ENCODE results near the gene CCDC85C. TPM values are rescaled to one million over a fixed set of nuclear protein-coding genes. Genes with fewer than 3 reads are reported as not detected.
A peak's percentile ranks its signal among the peaks of the same experiment; 100 is the strongest.

The CCDC85C gene
- total RNA-seq, 2 donors from 2014 or later, result 54.0 to 73.4 TPM

DNA sequence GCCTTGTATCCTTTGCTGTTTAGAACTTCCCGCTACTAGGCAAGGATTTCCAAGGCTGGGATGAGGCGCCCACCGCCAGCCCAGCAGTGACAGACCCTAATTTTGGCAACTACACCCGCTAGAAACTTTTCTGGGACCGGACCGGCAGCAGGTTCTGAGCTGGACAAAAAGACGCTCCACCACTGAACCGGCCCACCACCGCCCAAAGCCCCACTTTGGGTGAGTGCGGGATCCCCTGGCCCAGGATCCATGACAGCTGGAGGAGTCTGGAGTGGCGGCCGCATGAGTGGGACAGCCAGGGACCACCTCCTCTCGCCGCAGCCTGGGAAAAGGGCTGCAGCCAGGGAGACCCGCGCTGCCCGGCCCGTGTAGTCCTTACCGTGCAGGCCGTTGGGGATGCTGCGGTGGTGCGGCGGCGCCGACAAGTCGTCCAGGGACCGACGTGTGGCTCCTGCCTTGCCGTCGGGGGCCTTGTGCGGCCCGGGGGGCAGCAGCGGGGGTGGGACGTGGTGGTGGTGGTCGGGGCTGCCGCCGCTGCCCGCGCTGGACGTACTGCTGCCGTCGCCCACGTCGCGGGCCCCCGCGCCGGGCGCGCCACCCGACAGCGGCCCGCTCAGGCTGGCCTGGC is 1.1 kb downstream of the CCDC85C start:
- DNase-seq, result no peak
- no peaks in the 10 kb centered on the region for H3K9me3 ChIP-seq
- peak overlapping the region; percentile 67 for H3K4me3 ChIP-seq
- H3K36me3 ChIP-seq, result no peaks in the 10 kb centered on the region
- peak overlapping the region; percentile 78 for H3K27ac ChIP-seq
- TF ChIP-seq, protein P1, sequence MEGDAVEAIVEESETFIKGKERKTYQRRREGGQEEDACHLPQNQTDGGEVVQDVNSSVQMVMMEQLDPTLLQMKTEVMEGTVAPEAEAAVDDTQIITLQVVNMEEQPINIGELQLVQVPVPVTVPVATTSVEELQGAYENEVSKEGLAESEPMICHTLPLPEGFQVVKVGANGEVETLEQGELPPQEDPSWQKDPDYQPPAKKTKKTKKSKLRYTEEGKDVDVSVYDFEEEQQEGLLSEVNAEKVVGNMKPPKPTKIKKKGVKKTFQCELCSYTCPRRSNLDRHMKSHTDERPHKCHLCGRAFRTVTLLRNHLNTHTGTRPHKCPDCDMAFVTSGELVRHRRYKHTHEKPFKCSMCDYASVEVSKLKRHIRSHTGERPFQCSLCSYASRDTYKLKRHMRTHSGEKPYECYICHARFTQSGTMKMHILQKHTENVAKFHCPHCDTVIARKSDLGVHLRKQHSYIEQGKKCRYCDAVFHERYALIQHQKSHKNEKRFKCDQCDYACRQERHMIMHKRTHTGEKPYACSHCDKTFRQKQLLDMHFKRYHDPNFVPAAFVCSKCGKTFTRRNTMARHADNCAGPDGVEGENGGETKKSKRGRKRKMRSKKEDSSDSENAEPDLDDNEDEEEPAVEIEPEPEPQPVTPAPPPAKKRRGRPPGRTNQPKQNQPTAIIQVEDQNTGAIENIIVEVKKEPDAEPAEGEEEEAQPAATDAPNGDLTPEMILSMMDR (IDR thresholded peaks at IDR 0.05), result no peak
- H3K27me3 ChIP-seq, result no peaks in the 10 kb centered on the region
- intact Hi-C loops (cut with DNase I), result no loop called here
- H3K9ac ChIP-seq (ENCODE audit: low read depth in 2 of 2, low read length in 2 of 2), result peak overlapping the region; percentile 74 to 86
- peaks cover 22% of the 10 kb centered on the region for H3K4me1 ChIP-seq

GRCh38 chr14:99602054-99602787 is 1.8 kb downstream of the CCDC85C start:
- Histone ChIP-seq H3K4me3 (peak overlapping the region; percentile 67), H3K36me3 (no peaks in the 10 kb centered on the region), H3K27ac (peak overlapping the region; percentile 78), H3K4me1 (peaks cover 23% of the 10 kb centered on the region), H3K9ac (ENCODE audit: low read depth in 2 of 2, low read length in 2 of 2) (peak overlapping the region; percentile 74 to 86), H3K27me3 (no peaks in the 10 kb centered on the region), H3K9me3 (no peaks in the 10 kb centered on the region)
- intact Hi-C loops (cut with DNase I), result no loop called here
- TF ChIP-seq, protein P1 (IDR thresholded peaks at IDR 0.05), result no peak
- peak; percentile 79 for DNase-seq

DNA sequence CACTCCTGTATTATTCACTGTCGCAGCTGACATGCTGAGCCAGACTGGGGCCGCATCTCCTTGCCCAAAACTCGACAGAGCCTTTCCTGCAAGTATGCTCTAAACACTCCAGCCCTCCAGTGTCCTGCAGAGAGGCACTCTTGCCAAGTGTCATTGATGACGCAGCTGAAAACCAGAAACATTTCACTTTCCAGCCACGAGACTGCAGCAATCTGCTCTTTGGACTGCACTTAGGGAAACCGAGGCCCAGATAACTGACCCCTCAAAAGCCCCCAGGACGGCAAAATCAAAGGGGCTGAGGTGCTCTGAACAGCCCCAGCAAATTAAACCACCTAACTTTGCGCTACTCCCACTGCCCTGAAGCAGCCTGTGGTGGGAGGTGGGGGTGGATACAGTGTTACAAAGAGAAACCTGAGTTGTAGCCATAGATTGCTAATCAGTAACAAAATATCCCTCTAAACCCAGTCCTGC is 2.6 kb downstream of the CCDC85C start:
- Histone ChIP-seq H3K9ac (ENCODE audit: low read depth in 2 of 2, low read length in 2 of 2) (peak overlapping the region; percentile 53 to 86), H3K27me3 (no peaks in the 10 kb centered on the region), H3K4me1 (peaks cover 31% of the 10 kb centered on the region), H3K27ac (peak overlapping the region; percentile 78), H3K36me3 (no peaks in the 10 kb centered on the region), H3K4me3 (peak overlapping the region; percentile 67), H3K9me3 (no peaks in the 10 kb centered on the region)
- peak; percentile 58 for DNase-seq
- TF ChIP-seq, protein P1 (IDR thresholded peaks at IDR 0.05), result no peak
- intact Hi-C loops (cut with DNase I), result no loop called here

- H3K27me3 ChIP-seq, result no peaks in the 10 kb centered on the region
- TF ChIP-seq, protein P1 (IDR thresholded peaks at IDR 0.05), result no peak
- H3K9me3 ChIP-seq, result no peaks in the 10 kb centered on the region
- peaks cover 37% of the 10 kb centered on the region for H3K4me1 ChIP-seq
- DNase-seq, result no peak
- no peak overlapping the region for H3K4me3 ChIP-seq
- H3K9ac ChIP-seq (ENCODE audit: low read depth in 2 of 2, low read length in 2 of 2), result peak overlapping the region; percentile 13 to 86
- intact Hi-C loops (cut with DNase I), result no loop called here
- no peaks in the 10 kb centered on the region for H3K36me3 ChIP-seq
- H3K27ac ChIP-seq, result peak overlapping the region; percentile 78
These were observed 3.6 kb downstream of the CCDC85C start for GRCh38 chr14:99600232-99600888.

DNA sequence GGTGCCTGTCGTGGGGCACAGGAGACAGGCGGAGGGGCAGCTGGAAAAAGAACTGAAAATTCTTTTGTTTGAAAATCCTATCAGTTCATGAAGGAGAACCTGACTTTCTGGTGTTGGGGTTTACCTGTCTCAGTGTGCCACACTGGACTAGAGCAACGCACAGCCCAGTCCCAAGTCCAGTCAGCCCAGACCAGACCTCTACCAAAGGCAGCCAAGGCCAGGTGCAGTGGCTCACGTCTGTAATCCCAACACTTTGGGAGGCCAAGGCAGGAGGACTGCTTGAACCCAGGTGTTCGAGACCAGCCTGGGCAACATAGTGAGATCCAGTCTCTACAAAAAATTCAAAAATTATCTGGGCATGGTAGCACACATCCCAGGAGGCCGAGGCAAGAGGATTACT is 4.6 kb downstream of the CCDC85C start:
- Histone ChIP-seq H3K27ac (peak overlapping the region; percentile 52), H3K36me3 (no peaks in the 10 kb centered on the region), H3K27me3 (no peaks in the 10 kb centered on the region), H3K4me1 (peaks cover 40% of the 10 kb centered on the region), H3K4me3 (no peak overlapping the region), H3K9ac (ENCODE audit: low read depth in 2 of 2, low read length in 2 of 2) (peak overlapping the region in 1 of 2 donors; percentile 42), H3K9me3 (no peaks in the 10 kb centered on the region)
- TF ChIP-seq, protein P1 (IDR thresholded peaks at IDR 0.05), result no peak
- DNase-seq, result no peak
- intact Hi-C loops (cut with DNase I), result no loop called here

All from colonic mucosa (tissue), 4 donors.